Gastroesophageal sphincter (tissue), 4 donors: ENCODE data around the gene CCDC85C. TPM values are rescaled to one million over a fixed set of nuclear protein-coding genes. Genes with fewer than 3 reads are reported as not detected.
A peak's percentile ranks its signal among the peaks of the same experiment; 100 is the strongest.

Source experiments
- ATAC-seq: fragments of 150-250 bp; one replicate; pipeline ENCODE4 v1.9.1; 2016; ENCODE audit warnings: mild to moderate bottlenecking, moderate library complexity
- H3K27ac ChIP-seq, 4 donors: fragments of 200-600 bp; sonication (generic) in 3 of 4; 1 replicate in 3 of 4; 2 replicates in 1 of 4; pipeline ENCODE4 v1.5.1; 2016 to 2019
- H3K27me3 ChIP-seq: fragments of 200-600 bp; sonication (generic); one replicate; pipeline ENCODE4 v1.5.1; 2019
- H3K36me3 ChIP-seq, 2 donors: fragments of 200-600 bp; sonication (generic); one replicate each; pipeline ENCODE4 v1.5.1; 2019; ENCODE audit warnings: control low read depth in 1 of 2
- H3K4me1 ChIP-seq, 3 donors: fragments of 200-600 bp; sonication (generic); 1 replicate in 2 of 3; 2 replicates in 1 of 3; pipeline ENCODE4 v1.5.1; 2016 to 2019; ENCODE audit warnings: control low read depth in 2 of 3
- H3K4me3 ChIP-seq, 2 donors: fragments of 200-600 bp; sonication (generic); one replicate each; pipeline ENCODE4 v1.5.1; 2019; ENCODE audit warnings: mild to moderate bottlenecking in 1 of 2, moderate library complexity in 1 of 2
- H3K9me3 ChIP-seq, 3 donors: fragments of 200-600 bp; sonication (generic); one replicate each; pipeline ENCODE4 v1.5.1; 2017 to 2019; ENCODE audit warnings: control low read depth in 2 of 3
- EP300 ChIP-seq: sonication (generic); formaldehyde crosslinking; IDR thresholded peaks from one replicate; pipeline ENCODE4 v1.6.1; 2017; ENCODE audit warnings: antibody characterized with exemption, mild to moderate bottlenecking
- POLR2A ChIP-seq, 2 donors: fragments of 450-650 bp; IDR thresholded peaks; one replicate each; pipeline ENCODE4 v1.6.1; 2017; ENCODE audit warnings: antibody characterized with exemption in 2 of 2, mild to moderate bottlenecking in 2 of 2, moderate library complexity in 1 of 2
- POLR2AphosphoS5 ChIP-seq: sonication (generic); formaldehyde crosslinking; IDR thresholded peaks from one replicate; pipeline ENCODE4 v1.6.1; 2017; ENCODE audit warnings: antibody characterized with exemption
- WGBS, 2 donors: methylation state at CpG; one replicate each; pipeline ENCODE4 v1.1.5; 2018; ENCODE audit warnings: low coverage in 1 of 2; 5-methylcytosine and 5-hydroxymethylcytosine counted together
- total RNA-seq, 4 donors: library from RNA; depleted of rRNA; stranded (reverse); fragments of >200 nt; gene quantifications; one replicate each; pipeline ENCODE4 v1.1.0, GENCODE V29; 2016
- TF ChIP-seq, protein P1 (sequence below), 4 experiments: fragments of 200-600 bp in 2 of 4; fragments of 450-650 bp in 2 of 4; sonication (generic) in 1 of 4; IDR thresholded peaks; one replicate each; pipeline ENCODE4 v1.5.1; 2017 to 2019; ENCODE audit warnings: antibody characterized with exemption in 4 of 4, mild to moderate bottlenecking in 2 of 4, moderate library complexity in 2 of 4

CCDC85C gene
- total RNA-seq, 4 donors from 2014 or later: 14.0 to 58.2 (median 25.0) TPM

DNA sequence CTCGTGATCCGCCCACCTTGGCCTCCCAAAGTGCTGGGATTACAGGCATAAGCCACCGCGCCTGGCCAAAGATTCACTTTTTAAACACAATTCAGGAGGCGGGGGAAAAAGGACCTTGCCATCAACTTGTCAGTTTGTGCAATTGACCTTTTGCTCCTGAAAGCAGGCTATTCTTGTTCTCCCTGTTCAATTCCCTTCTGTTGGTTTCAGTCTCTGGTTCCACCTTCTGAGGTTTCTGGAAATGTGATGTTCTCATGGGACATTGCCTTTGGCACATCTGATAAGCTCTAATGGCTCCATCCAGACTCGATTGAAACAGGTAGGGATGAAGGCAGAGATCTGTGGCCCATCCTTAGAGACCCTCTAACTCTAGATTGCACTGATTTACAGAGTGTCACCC, 17.9 kb upstream of the CCDC85C start:
- Histone ChIP-seq H3K9me3 (no peaks in the 10 kb centered on the region), H3K27me3 (peaks cover 14% of the 10 kb centered on the region), H3K27ac (no peak overlapping the region), H3K4me3 (no peak overlapping the region), H3K4me1 (peaks cover 0 to 11% (median 0%) of the 10 kb centered on the region in 3 donors), H3K36me3 (no peaks in the 10 kb centered on the region)
- no peak for ATAC-seq
- 65 to 100% methylated on average over 2 of the region's 6 CpGs for WGBS, 2 donors
- TF ChIP-seq, protein P1, sequence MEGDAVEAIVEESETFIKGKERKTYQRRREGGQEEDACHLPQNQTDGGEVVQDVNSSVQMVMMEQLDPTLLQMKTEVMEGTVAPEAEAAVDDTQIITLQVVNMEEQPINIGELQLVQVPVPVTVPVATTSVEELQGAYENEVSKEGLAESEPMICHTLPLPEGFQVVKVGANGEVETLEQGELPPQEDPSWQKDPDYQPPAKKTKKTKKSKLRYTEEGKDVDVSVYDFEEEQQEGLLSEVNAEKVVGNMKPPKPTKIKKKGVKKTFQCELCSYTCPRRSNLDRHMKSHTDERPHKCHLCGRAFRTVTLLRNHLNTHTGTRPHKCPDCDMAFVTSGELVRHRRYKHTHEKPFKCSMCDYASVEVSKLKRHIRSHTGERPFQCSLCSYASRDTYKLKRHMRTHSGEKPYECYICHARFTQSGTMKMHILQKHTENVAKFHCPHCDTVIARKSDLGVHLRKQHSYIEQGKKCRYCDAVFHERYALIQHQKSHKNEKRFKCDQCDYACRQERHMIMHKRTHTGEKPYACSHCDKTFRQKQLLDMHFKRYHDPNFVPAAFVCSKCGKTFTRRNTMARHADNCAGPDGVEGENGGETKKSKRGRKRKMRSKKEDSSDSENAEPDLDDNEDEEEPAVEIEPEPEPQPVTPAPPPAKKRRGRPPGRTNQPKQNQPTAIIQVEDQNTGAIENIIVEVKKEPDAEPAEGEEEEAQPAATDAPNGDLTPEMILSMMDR (IDR thresholded peaks at IDR 0.05): no peak
- no peak for TF ChIP-seq EP300
- TF ChIP-seq POLR2AphosphoS5: no peak
- no peak for TF ChIP-seq POLR2A (IDR thresholded peaks at IDR 0.05)

DNA sequence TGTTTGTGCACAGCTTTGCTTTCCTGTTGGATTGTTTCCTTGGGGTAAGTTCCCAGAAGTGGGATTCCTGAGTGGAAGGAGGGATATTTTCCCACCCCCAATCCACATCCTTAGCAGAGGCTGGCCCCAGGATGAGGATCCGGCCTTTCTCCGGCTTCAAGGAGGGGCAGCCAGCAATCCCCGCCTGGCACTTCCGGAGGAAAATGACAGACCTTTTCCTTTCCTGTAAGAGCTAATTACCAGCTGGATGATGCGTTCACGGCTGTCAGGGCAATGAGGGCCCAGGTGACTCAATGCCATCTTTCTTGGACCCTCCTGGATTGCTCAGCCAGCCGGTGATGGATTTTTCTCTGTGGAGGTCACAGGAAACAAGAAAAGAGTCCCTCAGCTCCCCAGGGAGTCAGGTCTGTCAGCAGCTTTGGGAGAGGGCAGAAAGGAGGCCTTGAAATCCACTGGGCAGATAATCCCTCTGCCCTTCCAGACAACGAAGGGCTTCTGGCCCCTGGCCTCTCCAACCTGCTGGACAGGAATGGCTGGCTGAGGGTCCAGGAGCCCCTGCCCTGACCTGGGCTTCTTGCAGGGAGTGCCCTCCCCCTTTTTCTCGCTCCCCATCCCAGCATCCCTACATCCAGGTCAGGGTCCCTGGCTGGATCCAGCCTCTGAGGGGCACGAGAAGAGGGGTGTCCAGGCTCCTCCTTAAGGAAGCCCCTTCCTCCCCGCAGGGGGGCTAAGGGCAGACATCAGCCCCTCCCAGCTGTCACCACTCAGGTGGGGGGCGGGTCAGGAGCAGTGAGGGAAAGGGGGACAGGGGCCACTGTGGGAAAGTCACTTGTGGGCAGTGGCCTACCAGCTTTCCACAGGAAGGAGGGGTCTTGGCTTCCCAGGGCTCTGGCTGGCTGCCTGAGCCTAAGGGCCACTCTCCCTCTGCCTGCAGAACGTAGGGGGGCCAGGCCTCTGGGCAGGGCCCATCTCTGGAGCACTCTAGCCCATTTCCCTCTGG, 16.1 kb upstream of the CCDC85C start:
- H3K4me3 ChIP-seq: no peak overlapping the region
- peaks cover 14% of the 10 kb centered on the region for H3K27me3 ChIP-seq
- no CpG with 5 or more reads among the region's 13 CpGs for WGBS, 2 donors
- peak; percentile 48 for ATAC-seq
- no peaks in the 10 kb centered on the region for H3K9me3 ChIP-seq
- peak overlapping the region in 3 of 4 donors; percentile 4 to 49 (median 14) for H3K27ac ChIP-seq
- H3K36me3 ChIP-seq: no peaks in the 10 kb centered on the region
- TF ChIP-seq POLR2AphosphoS5: peak; percentile 69
- TF ChIP-seq, protein P1 (IDR thresholded peaks at IDR 0.05): no peak
- peaks cover 0 to 22% (median 0%) of the 10 kb centered on the region in 3 donors for H3K4me1 ChIP-seq

DNA sequence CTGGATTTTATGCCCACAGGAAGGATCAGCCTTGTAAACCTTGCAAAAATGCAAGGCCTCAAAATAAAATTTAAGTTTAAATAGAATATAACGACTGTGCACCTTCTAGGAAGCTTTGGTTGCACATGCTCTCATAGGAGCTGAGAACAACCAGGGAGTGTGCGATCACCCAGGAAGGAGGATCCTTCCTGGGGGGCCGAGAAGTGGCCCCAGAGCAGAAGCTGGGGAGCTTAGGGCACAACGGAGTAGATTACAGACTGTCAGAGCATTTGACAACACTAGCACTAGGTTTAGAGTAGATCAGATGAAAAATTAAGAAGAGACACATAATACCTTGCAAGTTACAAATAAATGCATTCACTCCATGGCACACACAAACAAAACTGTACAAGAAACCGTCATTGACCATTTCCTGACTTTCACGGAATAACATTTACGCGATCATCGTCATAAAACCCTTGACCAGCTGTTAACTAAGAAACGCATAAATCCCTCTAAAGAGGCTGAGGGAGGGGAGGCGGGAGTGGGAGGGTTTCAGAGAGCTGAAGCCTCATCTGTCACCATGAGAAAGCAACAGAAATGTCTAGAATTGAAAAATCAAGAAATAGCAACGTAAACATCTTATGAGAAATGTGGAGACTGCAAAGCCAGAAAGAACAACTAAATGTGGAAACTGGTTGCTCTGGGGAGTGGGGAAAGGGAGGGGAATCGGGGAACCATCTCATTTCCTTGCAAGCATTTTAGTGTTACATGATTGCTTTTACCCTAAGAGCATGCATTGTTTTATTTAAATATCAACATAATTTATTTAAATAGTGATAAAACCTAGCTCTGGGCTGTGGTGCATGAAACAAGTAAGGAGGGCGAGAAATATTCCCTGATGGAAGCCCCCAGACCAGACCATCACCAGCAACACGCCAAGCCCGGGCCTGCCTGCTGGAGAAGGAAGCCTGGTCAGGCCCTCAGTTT, 13.1 kb upstream of the CCDC85C start:
- WGBS, 2 donors: 65 to 76% methylated on average over 13 to 14 of the region's 16 CpGs
- Histone ChIP-seq H3K4me3 (no peak overlapping the region), H3K4me1 (peaks cover 0 to 13% (median 0%) of the 10 kb centered on the region in 3 donors), H3K9me3 (no peaks in the 10 kb centered on the region), H3K27ac (no peak overlapping the region), H3K27me3 (peaks cover 14% of the 10 kb centered on the region), H3K36me3 (no peaks in the 10 kb centered on the region)
- ATAC-seq: no peak
- TF ChIP-seq, protein P1 (IDR thresholded peaks at IDR 0.05): no peak
- TF ChIP-seq POLR2A (IDR thresholded peaks at IDR 0.05) (no peak), EP300 (no peak), POLR2AphosphoS5 (no peak)

DNA sequence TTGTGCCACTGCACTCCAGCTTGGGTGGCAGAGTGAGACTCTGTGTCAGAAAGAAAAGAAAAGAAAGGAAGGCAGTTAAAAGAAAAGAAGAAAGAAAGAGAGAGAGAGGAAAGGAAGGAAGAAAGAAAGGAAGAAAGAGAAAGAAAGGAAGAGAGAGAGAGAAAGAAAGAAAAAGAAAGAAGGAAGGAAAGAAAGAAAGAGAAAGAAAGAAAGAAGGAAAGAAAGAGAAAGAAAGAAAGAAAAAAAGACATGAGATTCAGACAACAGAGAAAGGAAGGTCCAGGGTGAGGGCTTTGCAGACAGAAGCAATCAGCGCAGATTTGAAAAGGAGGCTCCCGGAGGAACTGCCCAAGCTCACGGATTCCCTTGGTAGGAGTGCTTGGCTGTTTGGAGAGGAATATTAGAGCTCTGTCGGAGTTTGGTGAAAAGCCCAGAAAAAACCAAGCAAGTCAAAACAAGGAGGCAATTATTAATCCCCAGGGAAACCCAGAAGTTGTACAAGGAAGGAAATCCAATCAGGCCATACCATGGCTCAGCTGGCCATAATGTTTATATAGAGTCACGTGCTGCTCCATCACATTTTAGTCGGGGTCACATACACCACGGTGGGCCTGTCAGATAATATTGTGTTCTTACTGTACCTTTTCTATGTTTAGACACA, 11.6 kb upstream of the CCDC85C start:
- H3K27ac ChIP-seq: peak overlapping the region in 2 of 4 donors; percentile 25 to 51

More for the DNA sequence above, 11.6 kb upstream of the CCDC85C start:
- WGBS, 2 donors: 15 to 25% methylated on average over 7 of the region's 7 CpGs
- H3K9me3 ChIP-seq: no peaks in the 10 kb centered on the region
- no peak for TF ChIP-seq POLR2A (IDR thresholded peaks at IDR 0.05)
- TF ChIP-seq POLR2AphosphoS5: no peak
- TF ChIP-seq EP300: no peak
- TF ChIP-seq, protein P1 (IDR thresholded peaks at IDR 0.05): no peak
- ATAC-seq: no peak
- no peaks in the 10 kb centered on the region for H3K36me3 ChIP-seq
- peaks cover 0 to 13% (median 0%) of the 10 kb centered on the region in 3 donors for H3K4me1 ChIP-seq
- no peak overlapping the region for H3K4me3 ChIP-seq
- H3K27me3 ChIP-seq: peaks cover 14% of the 10 kb centered on the region
